Thyroid gland (tissue), 4 donors: ENCODE data around the gene PRDM4. TPM values are rescaled to one million over a fixed set of nuclear protein-coding genes. Genes with fewer than 3 reads are reported as not detected.
"Not testable (repeated sequence)": the region's sequence is repeated elsewhere in the genome, so short reads cannot be mapped to it uniquely, and the experiment has no call there.

ENCODE experiments used
- DNase-seq, 2 donors: peaks; one replicate each; pipeline ENCODE4 v3.0.0-alpha.2; 2019
- H3K27ac ChIP-seq, 3 donors: fragments of 200-600 bp; sonication (generic); 1 replicate in 2 of 3; 2 replicates in 1 of 3; pipeline ENCODE4 v1.5.1; 2016 to 2019; ENCODE audit warnings: mild to moderate bottlenecking in 1 of 3, moderate library complexity in 1 of 3
- H3K27me3 ChIP-seq: fragments of 200-600 bp; sonication (generic); one replicate; pipeline ENCODE4 v1.5.1; 2019
- H3K36me3 ChIP-seq, 2 donors: fragments of 200-600 bp; sonication (generic); one replicate each; pipeline ENCODE4 v1.5.1; 2016 to 2019
- H3K4me1 ChIP-seq, 2 donors: fragments of 200-600 bp; sonication (generic); one replicate each; pipeline ENCODE4 v1.5.1; 2017 to 2019
- H3K4me3 ChIP-seq, 3 donors: fragments of 200-600 bp; sonication (generic); replicated peaks in 1 of 3; 1 replicate in 2 of 3; 2 replicates in 1 of 3; pipeline ENCODE4 v1.5.1; 2016; ENCODE audit warnings: mild to moderate bottlenecking in 1 of 3
- H3K9me3 ChIP-seq: fragments of 200-600 bp; sonication (generic); one replicate; pipeline ENCODE4 v1.5.1; 2017
- CTCF ChIP-seq, 6 experiments: fragments of 200-600 bp in 3 of 6; fragments of 450-650 bp in 3 of 6; sonication (generic) in 3 of 6; IDR thresholded peaks; one replicate each; pipeline ENCODE4 v1.5.1; 2016 to 2019; ENCODE audit warnings: antibody characterized with exemption in 6 of 6, mild to moderate bottlenecking in 2 of 6, inconsistent platforms in 1 of 6, moderate library complexity in 1 of 6
- POLR2A ChIP-seq, 2 donors: fragments of 450-650 bp; IDR thresholded peaks; one replicate each; pipeline ENCODE4 v1.6.1; 2017; ENCODE audit warnings: antibody characterized with exemption in 2 of 2, mild to moderate bottlenecking in 2 of 2, moderate library complexity in 1 of 2
- WGBS, 2 donors: methylation state at CpG; one replicate each; pipeline ENCODE4 v1.1.5; 2017; 5-methylcytosine and 5-hydroxymethylcytosine counted together
- intact Hi-C: fragments of 100-400 bp; cut with DNase I; formaldehyde crosslinking; loops from one replicate; pipeline ENCODE4 v1.15.1; 2023
- total RNA-seq, 4 donors: library from RNA; depleted of rRNA; stranded (reverse); fragments of >200 nt; gene quantifications; one replicate each; pipeline ENCODE4 v1.2.3, GENCODE V29; 2016

PRDM4 gene
- total RNA-seq, 4 donors from 2014 or later, result 23.7 to 38.7 (median 25.1) TPM

GRCh38 chr12:107730618-107731341 lies 30.2 kb downstream of the PRDM4 start:
- no peak overlapping the region for H3K27ac ChIP-seq
- no peaks in the 10 kb centered on the region for H3K4me1 ChIP-seq
- WGBS, 2 donors, result 72 to 86% methylated on average over 4 of the region's 4 CpGs
- TF ChIP-seq POLR2A (IDR thresholded peaks at IDR 0.05), result no peak
- no peak for TF ChIP-seq CTCF (IDR thresholded peaks at IDR 0.05)
- peaks cover 12 to 24% of the 10 kb centered on the region in 2 donors for H3K36me3 ChIP-seq
- H3K9me3 ChIP-seq, result no peaks in the 10 kb centered on the region
- no peaks in the 10 kb centered on the region for H3K27me3 ChIP-seq
- DNase-seq, result no peak
- intact Hi-C loops, result no loop called here
- no peak overlapping the region for H3K4me3 ChIP-seq

GRCh38 chr12:107727742-107728141 lies 33.2 kb downstream of the PRDM4 start:
- H3K4me1 ChIP-seq, DNase-seq, H3K36me3 ChIP-seq, intact Hi-C loops, H3K27ac ChIP-seq, H3K4me3 ChIP-seq, H3K9me3 ChIP-seq, H3K27me3 ChIP-seq: not testable (repeated sequence)
- WGBS, 2 donors, result no CpG with 5 or more reads among the region's 1 CpG

GRCh38 chr12:107727327-107727726 lies 33.6 kb downstream of the PRDM4 start:
- H3K36me3 ChIP-seq, H3K4me1 ChIP-seq, intact Hi-C loops, H3K9me3 ChIP-seq, H3K27ac ChIP-seq, H3K4me3 ChIP-seq, H3K27me3 ChIP-seq, DNase-seq: not testable (repeated sequence)
- 73 to 77% methylated on average over 1 of the region's 1 CpG for WGBS, 2 donors

- intact Hi-C loops, result no loop called here
- TF ChIP-seq POLR2A (IDR thresholded peaks at IDR 0.05) (no peak), CTCF (IDR thresholded peaks at IDR 0.05) (no peak)
- WGBS, 2 donors, result 100% methylated on average over 1 of the region's 1 CpG
- Histone ChIP-seq H3K27ac (no peak overlapping the region), H3K4me3 (no peak overlapping the region), H3K27me3 (no peaks in the 10 kb centered on the region), H3K9me3 (no peaks in the 10 kb centered on the region), H3K4me1 (no peaks in the 10 kb centered on the region), H3K36me3 (peaks cover 8 to 22% of the 10 kb centered on the region in 2 donors)
- no peak for DNase-seq
These were observed 42.3 kb downstream of the PRDM4 start for GRCh38 chr12:107718606-107719005.

- Histone ChIP-seq H3K4me1 (no peaks in the 10 kb centered on the region), H3K4me3 (no peak overlapping the region), H3K9me3 (no peaks in the 10 kb centered on the region), H3K27me3 (no peaks in the 10 kb centered on the region), H3K27ac (no peak overlapping the region), H3K36me3 (peaks cover 24 to 49% of the 10 kb centered on the region in 2 donors)
- TF ChIP-seq POLR2A (IDR thresholded peaks at IDR 0.05), result no peak
- no peak for TF ChIP-seq CTCF (IDR thresholded peaks at IDR 0.05)
- no peak for DNase-seq
- intact Hi-C loops, result no loop called here
These were observed 45.2 kb downstream of the PRDM4 start for GRCh38 chr12:107715780-107716179.

- H3K27me3 ChIP-seq, H3K4me3 ChIP-seq, intact Hi-C loops, DNase-seq, H3K9me3 ChIP-seq, H3K4me1 ChIP-seq, H3K27ac ChIP-seq: not testable (repeated sequence)
- peaks cover 30 to 50% of the 10 kb centered on the region in 2 donors for H3K36me3 ChIP-seq
- WGBS, 2 donors, result 95 to 100% methylated on average over 5 of the region's 5 CpGs
These were observed 55.4 kb downstream of the PRDM4 start for GRCh38 chr12:107705522-107705921.
